IMR-90 (cell line): Measurements from ENCODE around the gene MRPL44. TPM values are rescaled to one million over a fixed set of nuclear protein-coding genes. Genes with fewer than 3 reads are reported as not detected.

ENCODE experiments used
- ATAC-seq: fragments of 200-7000 bp; cut with Tn5 transposase; 2 replicates; pipeline ENCODE4 v1.9.1; 2020; ENCODE audit warnings: low read depth, mild to moderate bottlenecking, moderate library complexity
- BruUV-seq: library from RNA; stranded (reverse); fragments of 400-500 nt; replicated peaks from 2 replicates; lab custom pipeline; 2021; lab: Mats Ljungman, UMichigan
- CTCF ChIA-PET: fragments of 300-600 bp; formaldehyde crosslinking; extraction: SDS; loops from one replicate; lab custom pipeline; 2021; ENCODE audit warnings: antibody characterized with exemption; lab: Yijun Ruan, JAX
- POLR2A ChIA-PET: fragments of 300-600 bp; sonication (Branson Sonifier 250); formaldehyde crosslinking; loops from one replicate; lab custom pipeline; 2022; ENCODE audit warnings: antibody characterized with exemption; ENCODE audit not compliant: unreplicated experiment; lab: Charles Lee
- DNase-seq: peaks from one replicate; pipeline ENCODE4 v3.0.0; 2013
- H2AFZ ChIP-seq: replicated peaks from 2 replicates; pipeline ENCODE3; 2013; ENCODE audit warnings: low read length, mild to moderate bottlenecking; ENCODE audit not compliant: poor library complexity
- H2AK5ac ChIP-seq: 2 replicates; pipeline ENCODE4 v1.6.1; 2013; ENCODE audit warnings: low read depth, low read length, inconsistent platforms
- H2AK9ac ChIP-seq: replicated peaks from 2 replicates; pipeline ENCODE3; 2013; ENCODE audit warnings: mild to moderate bottlenecking, low read depth, low read length, moderate library complexity; ENCODE audit not compliant: poor library complexity
- H2BK120ac ChIP-seq: 2 replicates; pipeline ENCODE4 v1.6.1; 2013; ENCODE audit warnings: low read depth, low read length, inconsistent platforms
- H2BK15ac ChIP-seq: 3 replicates; pipeline ENCODE4 v1.6.1; 2013; ENCODE audit warnings: low read depth, low read length, inconsistent platforms
- H2BK20ac ChIP-seq: 2 replicates; pipeline ENCODE4 v1.6.1; 2013; ENCODE audit warnings: low read depth, mild to moderate bottlenecking, inconsistent platforms, low read length, moderate library complexity
- H2BK5ac ChIP-seq: 2 replicates; pipeline ENCODE4 v1.6.1; 2013; ENCODE audit warnings: mild to moderate bottlenecking, low read depth, low read length, inconsistent platforms; ENCODE audit not compliant: poor library complexity, severe bottlenecking
- H3K14ac ChIP-seq: replicated peaks from 2 replicates; pipeline ENCODE4 v1.6.1; 2013; ENCODE audit warnings: low read depth, low read length, inconsistent platforms
- H3K18ac ChIP-seq: 2 replicates; pipeline ENCODE4 v1.6.1; 2013; ENCODE audit warnings: low read depth, low read length, control low read depth
- H3K23ac ChIP-seq: 2 replicates; pipeline ENCODE4 v1.6.1; 2013; ENCODE audit warnings: low read depth, low read length, inconsistent platforms
- H3K27ac ChIP-seq: 2 replicates; pipeline ENCODE4 v1.5.1; 2013; ENCODE audit warnings: mild to moderate bottlenecking, control low read depth, low read length; ENCODE audit not compliant: insufficient read depth
- H3K27me3 ChIP-seq: 2 replicates; pipeline ENCODE4 v1.6.1; 2013; ENCODE audit warnings: low read length; ENCODE audit not compliant: control insufficient read depth, insufficient read depth
- H3K36me3 ChIP-seq: 2 replicates; pipeline ENCODE4 v1.6.1; 2013; ENCODE audit warnings: low read length, mixed read lengths; ENCODE audit not compliant: control insufficient read depth, insufficient read depth
- H3K4ac ChIP-seq: 2 replicates; pipeline ENCODE4 v1.6.1; 2013; ENCODE audit warnings: low read depth, low read length, inconsistent platforms
- H3K4me1 ChIP-seq: 2 replicates; pipeline ENCODE4 v1.6.1; 2013; ENCODE audit warnings: low read length, mixed read lengths; ENCODE audit not compliant: control insufficient read depth, insufficient read depth
- H3K4me2 ChIP-seq: 2 replicates; pipeline ENCODE4 v1.6.1; 2013; ENCODE audit warnings: low read depth, mild to moderate bottlenecking, control low read depth, low read length, moderate library complexity
- H3K4me3 ChIP-seq: 2 replicates; pipeline ENCODE4 v1.5.1; 2013; ENCODE audit warnings: low read depth, mild to moderate bottlenecking, control low read depth, low read length, moderate library complexity; ENCODE audit not compliant: insufficient read depth
- H3K56ac ChIP-seq: 2 replicates; pipeline ENCODE4 v1.6.1; 2013; ENCODE audit warnings: low read length, inconsistent platforms; ENCODE audit not compliant: insufficient read depth; ENCODE audit errors: extremely low read depth
- H3K79me1 ChIP-seq, 2 experiments: 2 replicates each; pipeline ENCODE4 v1.6.1; 2013; ENCODE audit warnings: low read length in 2 of 2, inconsistent platforms in 1 of 2, low read depth in 1 of 2
- H3K9ac ChIP-seq: 2 replicates; pipeline ENCODE4 v1.6.1; 2013; ENCODE audit warnings: low read depth, low read length, control low read depth
- H3K9me1 ChIP-seq: 2 replicates; pipeline ENCODE4 v1.6.1; 2013; ENCODE audit warnings: low read length, inconsistent platforms; ENCODE audit not compliant: insufficient read depth
- H3K9me3 ChIP-seq: 2 replicates; pipeline ENCODE4 v1.6.1; 2013; ENCODE audit warnings: low read length; ENCODE audit not compliant: control insufficient read depth, insufficient read depth
- H4K20me1 ChIP-seq: 2 replicates; pipeline ENCODE4 v1.6.1; 2013; ENCODE audit warnings: low read length, inconsistent platforms; ENCODE audit not compliant: insufficient read depth
- H4K5ac ChIP-seq: 2 replicates; pipeline ENCODE4 v1.6.1; 2013; ENCODE audit warnings: mild to moderate bottlenecking, low read depth, low read length, control low read depth
- H4K8ac ChIP-seq, 2 experiments: 2 replicates each; pipeline ENCODE4 v1.6.1; 2013; ENCODE audit warnings: low read depth in 2 of 2, low read length in 2 of 2, control low read depth in 1 of 2, inconsistent platforms in 1 of 2
- H4K91ac ChIP-seq: 2 replicates; pipeline ENCODE4 v1.6.1; 2013; ENCODE audit warnings: low read depth, low read length, inconsistent platforms; ENCODE audit not compliant: insufficient read depth
- BHLHE40 ChIP-seq: fragments of 150-350 bp; IDR thresholded peaks from 2 replicates; pipeline ENCODE4 v1.6.1; 2016; ENCODE audit warnings: mild to moderate bottlenecking, low read depth, low read length
- CEBPB ChIP-seq: IDR thresholded peaks from 2 replicates; pipeline ENCODE4 v1.6.1; 2012; ENCODE audit warnings: low read depth, low read length, improper control_type of control experiment
- CHD1 ChIP-seq: IDR thresholded peaks from 2 replicates; pipeline ENCODE4 v1.6.1; 2012; ENCODE audit warnings: low read depth, low read length, improper control_type of control experiment
- FOS ChIP-seq: fragments of 150-350 bp; IDR thresholded peaks from 2 replicates; pipeline ENCODE4 v1.6.1; 2016; ENCODE audit warnings: low read depth, low read length
- MAFK ChIP-seq: IDR thresholded peaks from 2 replicates; pipeline ENCODE4 v1.6.1; 2012; ENCODE audit warnings: low read depth, low read length, improper control_type of control experiment
- MAZ ChIP-seq: IDR thresholded peaks from 2 replicates; pipeline ENCODE4 v1.6.1; 2012; ENCODE audit warnings: low read depth, mild to moderate bottlenecking, low read length, improper control_type of control experiment, moderate library complexity, borderline replicate concordance
- MXI1 ChIP-seq: IDR thresholded peaks from 2 replicates; pipeline ENCODE4 v1.6.1; 2012; ENCODE audit warnings: low read depth, mild to moderate bottlenecking, low read length, moderate library complexity, borderline replicate concordance
- NFE2L2 ChIP-seq: fragments of 150-350 bp; IDR thresholded peaks from 2 replicates; pipeline ENCODE4 v1.6.1; 2016; ENCODE audit warnings: low read depth, mild to moderate bottlenecking, low read length
- POLR2A ChIP-seq: IDR thresholded peaks from 2 replicates; pipeline ENCODE4 v1.6.1; 2012; ENCODE audit warnings: mild to moderate bottlenecking, low read depth, low read length
- RAD21 ChIP-seq: IDR thresholded peaks from 2 replicates; pipeline ENCODE4 v1.6.1; 2012; ENCODE audit warnings: low read length, improper control_type of control experiment
- RCOR1 ChIP-seq: IDR thresholded peaks from 2 replicates; pipeline ENCODE4 v1.6.1; 2012; ENCODE audit warnings: mild to moderate bottlenecking, low read length, improper control_type of control experiment; ENCODE audit not compliant: insufficient replicate concordance
- RFX5 ChIP-seq: IDR thresholded peaks from 2 replicates; pipeline ENCODE4 v1.8.0; 2012; ENCODE audit warnings: low read depth, mild to moderate bottlenecking, low read length, moderate library complexity
- SMC3 ChIP-seq: fragments of 150-350 bp; IDR thresholded peaks from 2 replicates; pipeline ENCODE4 v1.6.1; 2016; ENCODE audit warnings: low read depth, mild to moderate bottlenecking, antibody characterized with exemption, low read length, moderate library complexity
- WGBS, 2 experiments: methylation state at CpG; one replicate each; pipeline versions ENCODE4 v1.1.5 to v1.1.7; 2013; ENCODE audit warnings: missing lambda C conversion rate in 2 of 2; ENCODE audit not compliant: insufficient read length in 1 of 2; ENCODE audit errors: extremely low coverage in 2 of 2; 5-methylcytosine and 5-hydroxymethylcytosine counted together
- dilution Hi-C: fragments of 300-500 bp; cut with HindIII; formaldehyde crosslinking; loops from one replicate; pipeline ENCODE4 v1.14.3; 2018; ENCODE audit warnings: low sequenced_read_pairs; ENCODE audit not compliant: unreplicated experiment
- in situ Hi-C: fragments of 300-500 bp; cut with MboI; formaldehyde crosslinking; loops from 3 replicates; pipeline ENCODE4 v1.14.3; 2019; ENCODE audit warnings: low sequenced_read_pairs, inconsistent platforms, mixed read lengths
- intact Hi-C: fragments of 100-400 bp; cut with micrococcal nuclease; formaldehyde crosslinking; loops from 2 replicates; pipeline ENCODE4 v1.10.0; 2022
- polyA plus RNA-seq, 3 experiments: library from polyadenylated mRNA; depleted of rRNA; stranded (reverse); fragments of >200 nt; gene quantifications; 2 replicates each; pipeline ENCODE4 v1.2.3, GENCODE V29; 2012; ENCODE audit warnings: low replicate concordance in 1 of 3
- total RNA-seq: library from RNA; depleted of rRNA; stranded (reverse); fragments of >200 nt; gene quantifications from 2 replicates; pipeline ENCODE4 v1.2.3, GENCODE V29; 2012
- TF ChIP-seq, protein P1 (sequence below): conservative IDR thresholded peaks from 2 replicates; pipeline ENCODE4 v1.5.1; 2012; ENCODE audit warnings: mild to moderate bottlenecking, low read depth, low read length, improper control_type of control experiment
- TF ChIP-seq, protein P2 (sequence below): fragments of 150-350 bp; IDR thresholded peaks from 2 replicates; pipeline ENCODE4 v1.6.1; 2016; ENCODE audit warnings: low read depth, mild to moderate bottlenecking, low read length, moderate library complexity, borderline replicate concordance
- TF ChIP-seq, protein P3 (sequence below): fragments of 150-350 bp; IDR thresholded peaks from 2 replicates; pipeline ENCODE4 v1.6.1; 2017; ENCODE audit warnings: mild to moderate bottlenecking, antibody characterized with exemption, low read length, low read depth

The MRPL44 gene
- total and polyA plus RNA-seq, 2 of the 4 experiments (the other 2 are of a cell fraction) = 18.6 to 20.1 TPM

DNA sequence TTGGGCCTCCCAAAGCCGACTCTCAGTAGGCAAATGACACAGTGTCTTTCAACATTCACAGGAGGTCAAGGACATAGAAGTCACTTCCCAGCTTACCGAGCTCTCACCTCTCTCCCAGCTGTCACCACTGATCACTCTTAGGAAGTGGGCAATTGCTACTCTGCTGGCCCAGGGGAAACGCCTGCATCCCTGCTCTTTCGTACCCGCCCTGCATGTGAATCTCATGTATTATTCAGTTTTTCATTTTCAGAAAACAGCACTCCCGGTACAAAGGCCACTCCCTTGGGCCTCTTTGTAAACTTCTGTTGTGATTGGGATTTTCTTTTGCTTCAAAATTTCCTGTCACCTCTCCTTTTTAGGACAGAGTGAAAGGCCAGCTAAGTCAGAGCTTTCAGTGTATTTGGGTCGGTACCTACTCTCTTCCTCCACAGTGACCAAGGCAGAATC, 15.4 kb downstream of the MRPL44 start:
- Histone ChIP-seq H3K9ac (no peak overlapping the region), H3K27ac (no peak overlapping the region), H2AK5ac (no peak overlapping the region), H2BK20ac (no peak overlapping the region), H2AFZ (no peak overlapping the region), H4K91ac (no peak overlapping the region), H3K14ac (no peak overlapping the region), H3K36me3 (peaks cover 2% of the 10 kb centered on the region; the same call in 1 of the 2 replicates), H3K9me3 (no peaks in the 10 kb centered on the region), H2BK120ac (no peak overlapping the region), H3K27me3 (no peaks in the 10 kb centered on the region), H2BK15ac (no peak overlapping the region), H3K23ac (no peak overlapping the region), H3K79me1 (no peaks in the 10 kb centered on the region), H3K4me3 (no peak overlapping the region), H4K5ac (no peak overlapping the region), H4K8ac (no peak overlapping the region), H3K4me1 (no peaks in the 10 kb centered on the region), H2AK9ac (no peak overlapping the region), H3K4me2 (no peak overlapping the region), H4K20me1 (no peaks in the 10 kb centered on the region), H3K9me1 (0 out of 2 replicates have a peak, but pooled peaks cover 3% of the 10 kb centered on the region), H3K4ac (no peak overlapping the region), H3K18ac (no peak overlapping the region), H3K56ac (no peak overlapping the region), H2BK5ac (no peak overlapping the region)
- CTCF ChIA-PET = no interaction called here
- intact Hi-C loops (loop anchor here (5.0 kb wide), 2 partner anchors 395 to 805 kb away; no protein-coding TSS in a partner anchor), in situ Hi-C loops (no loop called here), dilution Hi-C loops (no loop called here)
- DNase-seq (no peak), ATAC-seq (no peak)
- no CpG with 5 or more reads among the region's 7 CpGs for whole genome bisulfite sequencing, 2 experiments
- POLR2A ChIA-PET = no interaction called here
- TF ChIP-seq MAZ = no peak
- no peak for TF ChIP-seq MXI1
- no peak for TF ChIP-seq POLR2A
- TF ChIP-seq, protein P1, sequence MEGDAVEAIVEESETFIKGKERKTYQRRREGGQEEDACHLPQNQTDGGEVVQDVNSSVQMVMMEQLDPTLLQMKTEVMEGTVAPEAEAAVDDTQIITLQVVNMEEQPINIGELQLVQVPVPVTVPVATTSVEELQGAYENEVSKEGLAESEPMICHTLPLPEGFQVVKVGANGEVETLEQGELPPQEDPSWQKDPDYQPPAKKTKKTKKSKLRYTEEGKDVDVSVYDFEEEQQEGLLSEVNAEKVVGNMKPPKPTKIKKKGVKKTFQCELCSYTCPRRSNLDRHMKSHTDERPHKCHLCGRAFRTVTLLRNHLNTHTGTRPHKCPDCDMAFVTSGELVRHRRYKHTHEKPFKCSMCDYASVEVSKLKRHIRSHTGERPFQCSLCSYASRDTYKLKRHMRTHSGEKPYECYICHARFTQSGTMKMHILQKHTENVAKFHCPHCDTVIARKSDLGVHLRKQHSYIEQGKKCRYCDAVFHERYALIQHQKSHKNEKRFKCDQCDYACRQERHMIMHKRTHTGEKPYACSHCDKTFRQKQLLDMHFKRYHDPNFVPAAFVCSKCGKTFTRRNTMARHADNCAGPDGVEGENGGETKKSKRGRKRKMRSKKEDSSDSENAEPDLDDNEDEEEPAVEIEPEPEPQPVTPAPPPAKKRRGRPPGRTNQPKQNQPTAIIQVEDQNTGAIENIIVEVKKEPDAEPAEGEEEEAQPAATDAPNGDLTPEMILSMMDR = no peak
- no peak for TF ChIP-seq CEBPB
- no peak for TF ChIP-seq NFE2L2
- TF ChIP-seq RAD21 = no peak
- TF ChIP-seq, protein P2, sequence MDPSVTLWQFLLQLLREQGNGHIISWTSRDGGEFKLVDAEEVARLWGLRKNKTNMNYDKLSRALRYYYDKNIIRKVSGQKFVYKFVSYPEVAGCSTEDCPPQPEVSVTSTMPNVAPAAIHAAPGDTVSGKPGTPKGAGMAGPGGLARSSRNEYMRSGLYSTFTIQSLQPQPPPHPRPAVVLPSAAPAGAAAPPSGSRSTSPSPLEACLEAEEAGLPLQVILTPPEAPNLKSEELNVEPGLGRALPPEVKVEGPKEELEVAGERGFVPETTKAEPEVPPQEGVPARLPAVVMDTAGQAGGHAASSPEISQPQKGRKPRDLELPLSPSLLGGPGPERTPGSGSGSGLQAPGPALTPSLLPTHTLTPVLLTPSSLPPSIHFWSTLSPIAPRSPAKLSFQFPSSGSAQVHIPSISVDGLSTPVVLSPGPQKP = no peak
- TF ChIP-seq RCOR1 = no peak
- no peak for TF ChIP-seq BHLHE40
- no peak for TF ChIP-seq SMC3
- TF ChIP-seq MAFK = no peak
- TF ChIP-seq RFX5 = no peak
- no peak for TF ChIP-seq CHD1
- TF ChIP-seq, protein P3, sequence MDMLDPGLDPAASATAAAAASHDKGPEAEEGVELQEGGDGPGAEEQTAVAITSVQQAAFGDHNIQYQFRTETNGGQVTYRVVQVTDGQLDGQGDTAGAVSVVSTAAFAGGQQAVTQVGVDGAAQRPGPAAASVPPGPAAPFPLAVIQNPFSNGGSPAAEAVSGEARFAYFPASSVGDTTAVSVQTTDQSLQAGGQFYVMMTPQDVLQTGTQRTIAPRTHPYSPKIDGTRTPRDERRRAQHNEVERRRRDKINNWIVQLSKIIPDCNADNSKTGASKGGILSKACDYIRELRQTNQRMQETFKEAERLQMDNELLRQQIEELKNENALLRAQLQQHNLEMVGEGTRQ = no peak
- TF ChIP-seq FOS = no peak
- BruUV-seq = no TSS peak
